GM21367 (cell line): ENCODE results near the gene ERC2.
"Not testable (repeated sequence)": the region's sequence is repeated elsewhere in the genome, so short reads cannot be mapped to it uniquely, and the experiment has no call there.

Source experiments
- ATAC-seq: cut with Tn5 transposase; IDR thresholded peaks from one replicate; pipeline ENCODE4 v1.9.1; 2021; ENCODE audit not compliant: unreplicated experiment

ERC2 gene

GRCh38 chr3:55519019-55519418, 949.2 kb downstream of the ERC2 start:
- ATAC-seq = no peak

GRCh38 chr3:55518451-55518850, 949.8 kb downstream of the ERC2 start:
- no peak for ATAC-seq

- ATAC-seq = no peak
These were observed 951.8 kb downstream of the ERC2 start for GRCh38 chr3:55516392-55517030.

GRCh38 chr3:55515550-55516246, 952.6 kb downstream of the ERC2 start:
- ATAC-seq = no peak

GRCh38 chr3:55514962-55515361, 953.3 kb downstream of the ERC2 start:
- no peak for ATAC-seq

GRCh38 chr3:55512571-55513343, 955.5 kb downstream of the ERC2 start:
- ATAC-seq = no peak

- ATAC-seq = no peak
These were observed 956.2 kb downstream of the ERC2 start for GRCh38 chr3:55511895-55512570.

GRCh38 chr3:55508335-55508734, 959.9 kb downstream of the ERC2 start:
- no peak for ATAC-seq

- ATAC-seq = no peak
These were observed 960.5 kb downstream of the ERC2 start for GRCh38 chr3:55507808-55508207.

GRCh38 chr3:55505776-55506175, 962.5 kb downstream of the ERC2 start:
- ATAC-seq = no peak

GRCh38 chr3:55505102-55505501, 963.2 kb downstream of the ERC2 start:
- ATAC-seq = not testable (repeated sequence)

- no peak for ATAC-seq
These were observed 966.4 kb downstream of the ERC2 start for GRCh38 chr3:55501905-55502304.

- ATAC-seq = no peak
These were observed 967.5 kb downstream of the ERC2 start for GRCh38 chr3:55500555-55501330.

GRCh38 chr3:55498520-55498919, 969.7 kb downstream of the ERC2 start:
- no peak for ATAC-seq

GRCh38 chr3:55497250-55497649, 971.0 kb downstream of the ERC2 start:
- ATAC-seq = no peak

GRCh38 chr3:55494976-55495375, 973.3 kb downstream of the ERC2 start:
- no peak for ATAC-seq

GRCh38 chr3:55492976-55493375, 975.3 kb downstream of the ERC2 start:
- no peak for ATAC-seq

GRCh38 chr3:55491296-55491816, 976.9 kb downstream of the ERC2 start:
- no peak for ATAC-seq

- no peak for ATAC-seq
These were observed 977.9 kb downstream of the ERC2 start for GRCh38 chr3:55490276-55490913.

GRCh38 chr3:55489798-55490132, 978.5 kb downstream of the ERC2 start:
- no peak for ATAC-seq
